ENCODE measurements around the gene FEN1. TPM values are rescaled to one million over a fixed set of nuclear protein-coding genes. Genes with fewer than 3 reads are reported as not detected.

Gene FEN1
- total RNA-seq, 4 donors from 2014 or later = 7.1 to 14.2 (median 8.1) TPM

DNA sequence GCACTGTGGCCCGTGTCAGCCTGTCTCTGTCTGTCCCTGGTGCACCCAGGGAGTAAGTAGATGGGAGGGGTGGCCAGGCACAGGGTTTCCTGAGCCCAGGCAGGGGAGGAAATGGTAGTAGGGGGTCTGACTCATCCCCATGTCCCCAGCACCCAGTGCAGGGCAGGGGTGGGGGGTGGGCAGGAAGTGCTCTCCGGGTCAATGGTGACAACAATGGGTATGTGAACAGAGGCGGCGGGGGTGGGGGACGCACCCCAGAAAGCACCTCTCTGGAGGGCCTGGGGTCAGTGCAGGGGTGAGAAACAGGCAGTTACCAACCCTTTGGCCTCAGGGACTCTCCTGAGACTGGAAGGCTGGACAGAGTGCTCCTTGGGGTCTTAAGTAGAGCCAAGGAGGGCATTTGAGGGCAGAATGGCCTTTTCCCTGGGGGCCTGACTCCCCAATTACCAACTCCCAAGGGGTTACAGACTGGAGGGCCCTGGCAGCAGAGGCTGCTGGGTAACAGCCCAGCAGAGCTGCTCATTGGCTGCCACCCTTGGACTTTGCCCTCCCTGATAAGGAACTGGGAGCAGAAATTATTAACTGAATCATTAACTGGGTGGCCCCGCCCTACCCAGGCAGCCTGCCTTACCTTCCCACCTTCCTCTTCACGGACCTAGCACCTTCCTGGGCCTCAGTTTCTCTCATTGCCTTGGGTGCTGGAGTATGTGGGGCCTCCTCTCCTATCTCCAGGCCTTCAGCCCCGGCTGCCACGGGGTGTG lies 36.1 kb upstream of the FEN1 start:
- Histone ChIP-seq H3K27me3 (peaks cover 32% of the 10 kb centered on the region), H3K27ac (no peak overlapping the region), H3K36me3 (no peaks in the 10 kb centered on the region), H3K4me1 (peaks cover 0 to 12% (median 7%) of the 10 kb centered on the region in 3 donors), H3K4me3 (no peak overlapping the region), H3K9me3 (no peaks in the 10 kb centered on the region)
- TF ChIP-seq POLR2A (IDR thresholded peaks at IDR 0.05) (no peak), EP300 (IDR thresholded peaks at IDR 0.05) (no peak), POLR2AphosphoS5 (IDR thresholded peaks at IDR 0.05) (no peak)
- TF ChIP-seq, protein P1, sequence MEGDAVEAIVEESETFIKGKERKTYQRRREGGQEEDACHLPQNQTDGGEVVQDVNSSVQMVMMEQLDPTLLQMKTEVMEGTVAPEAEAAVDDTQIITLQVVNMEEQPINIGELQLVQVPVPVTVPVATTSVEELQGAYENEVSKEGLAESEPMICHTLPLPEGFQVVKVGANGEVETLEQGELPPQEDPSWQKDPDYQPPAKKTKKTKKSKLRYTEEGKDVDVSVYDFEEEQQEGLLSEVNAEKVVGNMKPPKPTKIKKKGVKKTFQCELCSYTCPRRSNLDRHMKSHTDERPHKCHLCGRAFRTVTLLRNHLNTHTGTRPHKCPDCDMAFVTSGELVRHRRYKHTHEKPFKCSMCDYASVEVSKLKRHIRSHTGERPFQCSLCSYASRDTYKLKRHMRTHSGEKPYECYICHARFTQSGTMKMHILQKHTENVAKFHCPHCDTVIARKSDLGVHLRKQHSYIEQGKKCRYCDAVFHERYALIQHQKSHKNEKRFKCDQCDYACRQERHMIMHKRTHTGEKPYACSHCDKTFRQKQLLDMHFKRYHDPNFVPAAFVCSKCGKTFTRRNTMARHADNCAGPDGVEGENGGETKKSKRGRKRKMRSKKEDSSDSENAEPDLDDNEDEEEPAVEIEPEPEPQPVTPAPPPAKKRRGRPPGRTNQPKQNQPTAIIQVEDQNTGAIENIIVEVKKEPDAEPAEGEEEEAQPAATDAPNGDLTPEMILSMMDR (IDR thresholded peaks at IDR 0.05) = no peak
- ATAC-seq = no peak
- WGBS, 2 donors (ENCODE audit: low coverage in 1 of 2) = 86 to 100% methylated on average over 4 of the region's 9 CpGs

DNA sequence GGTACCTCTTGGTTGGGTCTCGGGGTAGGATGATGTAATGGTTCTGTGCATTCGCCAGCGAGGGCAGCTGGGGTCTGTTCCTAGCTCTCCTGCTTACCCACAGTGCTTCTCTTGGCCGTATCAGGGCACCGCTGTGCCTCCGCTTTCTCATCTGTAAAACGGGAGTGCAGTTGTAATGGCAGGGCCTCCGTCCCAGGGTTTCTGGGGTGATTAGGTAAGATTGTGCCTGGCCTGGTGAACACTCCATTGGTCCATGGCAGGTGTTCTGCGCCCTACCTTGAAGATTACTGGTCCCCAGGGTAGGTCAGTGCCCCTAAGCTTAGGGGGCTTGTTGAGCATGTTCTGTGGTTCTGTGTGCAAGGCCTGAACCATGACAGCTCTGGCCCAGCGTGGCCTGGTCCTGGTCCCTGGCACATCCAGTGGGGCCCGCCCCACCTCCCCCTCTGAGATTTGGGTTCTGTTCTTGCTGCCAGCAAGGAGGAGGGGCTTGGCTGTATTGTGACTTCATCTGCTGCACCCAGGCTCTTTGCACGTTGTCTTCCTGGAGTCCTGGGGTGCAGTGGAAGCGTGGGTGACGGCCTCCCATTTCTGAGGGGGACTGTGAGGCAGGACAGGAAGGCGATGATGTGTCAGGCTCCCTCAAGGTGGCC lies 35.4 kb upstream of the FEN1 start:
- no CpG with 5 or more reads among the region's 15 CpGs for WGBS, 2 donors (ENCODE audit: low coverage in 1 of 2)
- TF ChIP-seq POLR2AphosphoS5 (IDR thresholded peaks at IDR 0.05) (no peak), EP300 (IDR thresholded peaks at IDR 0.05) (no peak), POLR2A (IDR thresholded peaks at IDR 0.05) (no peak)
- TF ChIP-seq, protein P1 (IDR thresholded peaks at IDR 0.05) = no peak
- Histone ChIP-seq H3K27ac (no peak overlapping the region), H3K36me3 (no peaks in the 10 kb centered on the region), H3K9me3 (no peaks in the 10 kb centered on the region), H3K4me3 (no peak overlapping the region), H3K27me3 (peaks cover 32% of the 10 kb centered on the region), H3K4me1 (peaks cover 0 to 6% (median 4%) of the 10 kb centered on the region in 3 donors)
- no peak for ATAC-seq

DNA sequence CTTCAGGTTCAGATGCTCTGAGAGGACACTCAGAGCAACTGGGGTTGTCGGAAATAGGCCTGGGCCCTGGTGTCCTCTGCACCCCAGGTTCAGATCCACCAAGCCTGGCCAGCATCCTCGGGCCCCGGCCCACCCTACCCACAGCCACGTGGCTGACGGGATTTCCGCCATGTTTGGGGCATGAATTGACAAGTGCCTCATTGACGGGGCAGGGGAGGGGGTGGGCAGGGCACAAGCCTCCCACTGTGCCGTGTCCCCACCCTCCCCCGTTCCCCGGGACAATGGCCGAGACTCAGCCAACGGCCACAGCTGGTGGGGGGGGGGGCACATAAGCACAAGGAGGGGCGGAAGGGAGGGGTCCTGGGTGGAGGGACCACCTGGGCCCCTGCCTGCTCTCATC lies 31.8 kb upstream of the FEN1 start:
- Histone ChIP-seq H3K27me3 (peaks cover 49% of the 10 kb centered on the region), H3K27ac (no peak overlapping the region), H3K36me3 (no peaks in the 10 kb centered on the region), H3K9me3 (no peaks in the 10 kb centered on the region), H3K4me3 (no peak overlapping the region), H3K4me1 (no peaks in the 10 kb centered on the region)
- TF ChIP-seq POLR2AphosphoS5 (IDR thresholded peaks at IDR 0.05) = no peak
- TF ChIP-seq, protein P1 (IDR thresholded peaks at IDR 0.05) = no peak
- no peak for TF ChIP-seq EP300 (IDR thresholded peaks at IDR 0.05)
- TF ChIP-seq POLR2A (IDR thresholded peaks at IDR 0.05) = no peak
- ATAC-seq = no peak
- WGBS, 2 donors (ENCODE audit: low coverage in 1 of 2) = no CpG with 5 or more reads among the region's 13 CpGs

DNA sequence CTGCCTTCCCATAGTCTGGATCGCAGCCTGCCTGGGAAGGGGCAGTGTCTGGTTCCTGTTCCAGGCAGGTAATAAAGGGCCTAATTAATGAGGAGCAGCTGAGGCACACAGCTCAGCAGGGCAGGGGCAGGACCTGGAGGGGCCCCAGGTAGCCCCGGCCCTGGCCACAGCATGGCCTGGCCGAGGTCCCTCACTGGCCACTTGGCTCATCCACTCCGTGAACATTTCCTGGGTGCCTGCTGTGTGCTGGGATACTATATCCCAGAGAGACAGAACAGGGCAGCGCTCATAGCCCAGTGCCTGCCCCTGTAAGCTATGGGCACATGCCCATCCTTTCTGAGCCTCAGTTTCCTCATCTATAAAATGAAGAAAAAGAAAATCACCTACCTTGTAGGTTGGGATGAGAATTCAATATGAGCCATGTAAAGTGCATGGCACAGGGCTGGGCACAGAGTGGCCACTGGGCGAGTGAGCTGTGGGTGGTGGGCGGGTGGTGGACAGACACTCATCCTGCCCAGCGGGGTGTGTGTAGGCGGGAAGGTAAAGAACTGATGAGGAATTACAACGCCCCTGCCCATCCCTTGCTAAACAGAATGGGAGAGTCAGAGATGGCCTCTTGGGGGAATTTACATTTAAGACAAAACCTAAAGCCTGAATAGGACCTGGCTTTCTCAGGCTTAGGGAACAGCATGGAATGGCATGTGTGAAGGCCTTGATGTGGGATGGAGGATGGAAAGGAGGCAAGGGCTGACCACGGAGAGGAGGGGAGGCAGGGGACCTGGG lies 31.1 kb upstream of the FEN1 start:
- ATAC-seq = no peak
- no peak for TF ChIP-seq EP300 (IDR thresholded peaks at IDR 0.05)
- TF ChIP-seq, protein P1 (IDR thresholded peaks at IDR 0.05) = no peak
- peaks cover 49% of the 10 kb centered on the region for H3K27me3 ChIP-seq
- no peaks in the 10 kb centered on the region for H3K4me1 ChIP-seq
- 62 to 79% methylated on average over 3 to 7 of the region's 11 CpGs for WGBS, 2 donors (ENCODE audit: low coverage in 1 of 2)
- no peak overlapping the region for H3K4me3 ChIP-seq
- H3K27ac ChIP-seq = no peak overlapping the region
- H3K9me3 ChIP-seq = no peaks in the 10 kb centered on the region
- H3K36me3 ChIP-seq = no peaks in the 10 kb centered on the region

Measured in gastroesophageal sphincter (tissue), 4 donors.